ENCODE measurements around the gene CDKAL1.

CDKAL1 gene

DNA sequence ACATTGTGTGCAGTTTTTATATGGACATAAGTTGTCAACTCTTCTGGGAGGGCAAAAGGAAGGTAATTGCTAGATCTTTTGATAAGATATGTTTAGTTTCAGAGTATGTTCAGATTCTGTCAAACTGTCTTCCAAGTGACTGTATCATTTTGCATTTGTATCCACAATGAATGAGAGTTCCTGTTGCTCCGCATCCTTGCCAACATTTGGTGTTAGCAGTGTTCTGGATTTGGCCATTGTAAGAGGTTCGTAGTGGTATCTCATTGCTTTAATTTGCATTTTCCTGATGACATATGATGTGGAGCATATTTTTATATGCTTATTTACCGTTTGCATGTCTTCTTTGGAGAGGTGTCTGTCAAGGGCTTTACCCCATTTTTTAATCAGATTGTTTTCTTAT lies 150.2 kb downstream of the CDKAL1 start:
- no peak for DNase-seq

DNA sequence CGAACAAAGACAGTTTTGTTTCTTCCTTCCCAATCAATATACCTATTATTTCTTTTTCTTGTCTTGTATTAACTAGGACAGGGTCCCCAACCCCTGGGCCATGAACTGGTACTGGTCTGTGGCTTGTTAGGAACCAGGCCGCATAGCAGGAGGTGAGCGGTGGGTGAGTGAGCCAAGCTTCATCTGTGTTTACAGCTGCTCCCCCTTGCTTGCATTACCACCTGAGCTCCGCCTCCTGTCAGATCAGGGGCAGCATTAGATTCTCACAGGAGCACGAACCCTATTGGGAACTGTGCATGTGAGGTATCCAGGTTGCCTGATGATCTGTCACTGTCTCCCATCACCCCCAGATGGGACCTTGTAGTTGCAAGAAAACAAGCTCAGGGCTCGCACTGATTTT lies 151.9 kb downstream of the CDKAL1 start:
- no peak for DNase-seq

DNA sequence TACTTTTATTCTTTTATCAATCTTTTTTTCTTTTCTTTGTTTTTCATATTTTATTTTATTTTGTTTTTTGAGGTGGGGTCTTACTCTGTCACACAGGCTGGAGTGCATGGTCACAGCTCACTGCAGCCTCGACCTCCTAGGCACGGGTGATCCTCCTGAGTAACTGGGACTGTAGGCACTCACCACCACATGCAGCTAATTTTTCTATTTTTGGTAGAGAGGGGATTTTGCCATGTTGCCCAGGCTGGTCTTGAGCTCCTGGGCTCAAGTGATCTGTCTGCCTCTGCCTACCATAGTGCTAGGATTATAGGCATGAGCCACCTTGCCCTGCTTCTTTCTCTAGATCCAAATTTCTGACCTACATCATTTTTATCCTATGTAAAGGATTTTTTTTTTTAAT lies 153.2 kb downstream of the CDKAL1 start:
- DNase-seq = no peak

DNA sequence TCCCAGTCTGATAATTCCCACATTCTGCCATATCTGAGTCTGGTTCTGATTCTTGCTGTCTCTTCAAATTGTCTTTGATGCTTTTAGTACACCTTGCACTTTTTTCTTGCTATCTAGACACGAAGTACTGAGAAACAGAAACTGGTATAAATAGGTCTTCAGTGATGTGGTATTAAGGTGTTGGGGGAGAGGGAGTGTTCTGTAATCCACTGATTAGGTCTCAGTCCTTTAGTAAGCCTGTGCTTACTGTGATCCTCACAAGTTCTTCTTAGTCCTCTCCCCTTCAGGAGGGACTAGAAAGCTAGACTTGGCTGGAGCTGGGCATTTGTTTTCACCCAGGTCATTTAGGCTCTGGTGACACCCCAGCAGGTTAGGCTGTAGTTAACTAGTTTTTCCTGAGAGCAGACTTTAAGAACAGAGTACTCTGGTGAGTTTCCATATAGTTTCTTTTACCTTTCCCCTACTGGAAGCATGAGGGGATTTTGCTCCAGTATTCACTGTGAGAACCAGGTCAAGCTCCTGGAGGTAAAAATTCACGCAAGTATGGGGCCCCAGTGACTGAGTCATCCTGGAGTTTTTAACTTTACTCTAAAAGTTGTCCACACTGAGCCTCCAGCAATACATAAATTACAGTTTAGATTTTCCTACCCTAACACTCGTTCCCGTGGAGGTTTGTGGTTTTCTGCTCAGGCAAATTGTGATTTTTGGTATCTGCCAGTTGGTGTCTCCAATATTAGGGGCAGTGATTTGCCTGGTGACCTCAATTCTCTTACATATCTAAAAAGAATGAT lies 154.6 kb downstream of the CDKAL1 start:
- DNase-seq = no peak

DNA sequence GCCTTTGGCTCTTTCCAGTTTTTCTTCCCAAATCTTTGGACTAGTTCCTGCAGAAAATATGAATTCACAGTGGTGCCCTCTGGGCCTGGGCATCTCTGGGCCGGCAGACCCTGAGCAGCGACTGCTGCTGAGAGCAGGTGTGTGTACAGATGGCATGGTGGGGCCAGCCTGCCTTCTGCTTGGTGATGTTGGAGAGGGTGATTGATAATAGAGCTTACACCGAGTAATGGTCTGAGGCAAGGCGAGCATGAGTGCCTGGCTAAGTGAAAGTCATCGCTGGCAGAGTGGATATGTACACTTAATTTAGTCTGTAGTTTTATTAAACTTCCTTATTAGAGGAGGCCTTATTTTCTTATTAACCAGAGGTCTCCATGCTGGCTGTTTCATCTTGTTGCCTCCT lies 156.9 kb downstream of the CDKAL1 start:
- no peak for DNase-seq

DNA sequence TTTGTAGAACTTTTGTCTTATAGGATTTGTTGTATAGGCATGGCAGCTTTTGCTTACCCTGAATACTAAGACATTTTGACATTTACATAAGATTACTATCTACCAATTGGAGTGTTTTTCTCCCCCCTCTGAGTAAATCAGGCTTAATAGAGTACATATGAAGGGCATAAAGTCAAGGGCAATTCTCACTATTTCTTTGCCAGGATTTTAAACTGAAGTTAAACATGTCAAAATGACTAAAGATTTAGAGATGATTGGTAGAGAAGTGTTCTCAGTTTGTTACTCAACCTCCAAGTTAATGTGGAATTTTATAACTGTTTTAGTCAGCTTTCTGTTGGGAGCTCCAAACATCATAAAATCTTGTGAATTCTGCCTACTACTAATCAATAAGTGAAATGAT lies 157.8 kb downstream of the CDKAL1 start:
- DNase-seq = no peak

DNA sequence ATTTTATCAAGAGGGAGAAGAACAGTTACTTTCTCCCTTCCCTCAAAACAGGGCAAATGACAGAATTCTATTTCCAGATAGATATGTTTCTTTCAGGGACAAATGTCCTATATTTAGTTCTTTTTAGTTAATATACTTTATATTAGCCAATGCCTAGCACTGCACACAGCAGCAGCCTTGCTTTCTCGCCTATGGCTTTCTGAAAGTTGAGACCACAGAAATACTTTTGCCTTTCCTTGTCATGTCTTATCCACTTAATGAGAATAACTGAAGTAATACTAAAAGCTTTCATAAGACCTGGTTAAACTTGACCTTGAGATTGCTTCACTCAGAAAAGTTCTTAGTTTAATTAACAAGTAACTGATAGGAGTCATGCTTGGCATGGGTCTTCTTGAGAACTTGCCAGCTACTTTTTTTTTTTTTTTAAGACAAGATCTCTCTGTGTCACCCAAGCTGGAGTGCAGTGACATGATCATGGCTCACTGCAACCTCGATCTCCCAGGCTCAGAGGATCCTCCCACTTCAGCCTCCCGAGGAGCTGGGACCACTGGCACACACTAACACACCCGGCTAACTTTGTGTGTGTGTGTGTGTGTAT lies 159.3 kb downstream of the CDKAL1 start:
- no peak for DNase-seq

DNA sequence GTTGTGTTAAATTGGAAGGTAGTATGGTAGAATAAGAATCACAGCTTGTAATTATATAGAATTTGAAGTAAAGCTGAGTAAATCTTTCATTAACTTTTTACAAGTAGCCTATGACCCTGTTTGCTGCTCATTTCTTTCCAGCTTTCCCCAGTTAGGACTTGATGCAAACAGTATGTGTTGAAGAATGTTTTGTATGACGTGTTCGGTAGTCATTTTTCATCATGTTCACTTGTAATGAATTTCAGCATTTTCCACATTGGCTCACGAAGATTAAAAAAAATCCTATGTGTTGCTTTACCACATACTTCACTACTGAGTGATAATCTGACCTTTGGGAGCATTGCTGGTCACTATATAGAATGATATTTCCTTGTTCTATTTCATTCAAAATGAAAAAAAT lies 162.4 kb downstream of the CDKAL1 start:
- no peak for DNase-seq

DNA sequence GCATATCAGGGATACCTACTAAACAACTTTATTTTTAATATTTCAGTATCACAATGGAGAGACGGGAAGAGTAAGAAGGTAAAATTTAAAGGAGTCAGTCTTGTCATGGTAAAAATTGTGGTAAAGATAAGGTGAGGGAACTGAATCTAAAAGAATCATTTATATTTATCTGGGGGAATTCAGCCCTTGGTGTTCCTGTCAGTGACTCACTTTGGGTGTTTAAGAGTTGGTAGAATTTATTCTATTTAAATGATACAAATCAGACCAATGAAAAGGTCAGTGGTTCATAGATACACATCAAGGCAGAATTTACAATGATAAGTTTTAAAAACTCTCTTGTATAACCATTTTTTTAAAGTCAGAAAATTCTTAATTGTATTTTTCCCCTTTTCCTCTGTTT lies 164.4 kb downstream of the CDKAL1 start:
- no peak for DNase-seq

DNA sequence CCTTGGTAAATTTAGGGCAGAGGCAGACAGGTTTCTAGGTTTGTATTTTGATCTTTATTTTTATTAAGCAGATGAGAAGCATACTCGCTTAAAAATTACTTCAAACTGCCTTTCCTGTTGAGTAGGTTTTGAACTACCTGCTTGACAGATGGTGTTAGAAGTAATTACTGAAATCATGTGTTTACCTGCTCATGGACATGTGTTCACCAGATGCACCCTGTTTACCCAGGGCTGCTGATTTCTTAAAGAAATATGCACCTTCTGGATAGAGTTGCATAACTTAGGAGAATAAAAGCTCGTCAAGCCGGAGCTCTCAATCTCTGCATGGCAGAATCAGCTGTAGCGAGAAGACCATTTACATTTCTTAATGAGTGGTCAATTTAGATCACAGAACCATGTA lies 165.1 kb downstream of the CDKAL1 start:
- no peak for DNase-seq

DNA sequence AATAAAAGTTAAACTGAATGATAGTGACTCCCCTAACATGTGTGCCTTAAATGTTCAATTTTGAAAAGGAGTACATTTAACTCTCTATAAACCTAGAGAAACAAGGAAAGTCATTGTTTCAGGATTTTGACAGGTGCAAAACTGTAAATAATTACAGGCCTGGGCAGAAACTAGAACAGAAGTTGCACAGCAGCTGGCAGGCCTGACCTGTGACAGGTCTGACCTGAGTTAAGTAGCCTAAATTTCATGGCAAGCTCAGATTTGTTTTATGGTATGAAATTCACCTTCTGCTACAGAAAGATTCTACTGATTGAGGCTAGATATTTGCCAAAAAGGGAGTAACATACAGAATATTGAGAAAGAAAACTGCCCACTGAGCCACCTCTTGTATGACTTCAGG lies 166.1 kb downstream of the CDKAL1 start:
- DNase-seq = no peak

DNA sequence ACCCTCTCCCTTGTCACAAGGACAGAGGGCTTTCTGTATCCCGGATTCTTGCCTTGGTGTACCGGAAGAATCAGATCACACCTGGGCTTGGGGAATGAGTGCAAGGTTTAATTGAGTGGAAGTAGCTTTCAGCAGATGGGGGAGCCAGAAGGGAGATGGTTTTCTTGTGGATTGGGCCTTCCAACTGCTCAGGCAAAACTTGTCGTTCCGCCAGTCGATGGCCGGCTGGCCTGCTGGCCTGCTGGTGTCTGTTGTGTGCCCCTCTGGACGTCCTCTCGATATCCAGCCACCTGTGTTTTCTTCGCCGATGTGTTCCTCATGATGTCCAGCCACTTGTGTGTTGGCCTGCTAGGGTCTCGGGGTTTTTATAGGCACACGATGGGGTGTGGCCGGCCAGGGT lies 168.1 kb downstream of the CDKAL1 start:
- DNase-seq = no peak

DNA sequence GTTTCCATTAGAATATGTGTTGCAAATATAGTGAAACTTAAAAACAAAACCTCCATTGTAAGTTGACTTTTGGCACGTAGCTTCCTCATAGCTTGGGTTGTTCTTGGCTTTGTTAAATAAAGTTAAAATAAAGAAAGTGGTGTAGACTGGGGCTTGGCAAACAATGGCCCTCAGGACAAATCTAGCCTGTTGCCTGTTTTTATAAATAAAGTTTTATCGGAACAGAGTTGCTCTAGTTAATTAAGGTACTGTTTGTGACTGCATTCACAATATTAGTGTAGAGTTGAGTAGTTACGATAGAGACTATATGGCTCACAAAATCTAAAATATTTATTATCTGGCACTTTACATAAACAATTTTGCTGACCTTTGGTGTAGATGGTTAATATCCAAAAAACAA lies 168.8 kb downstream of the CDKAL1 start:
- DNase-seq = no peak

DNA sequence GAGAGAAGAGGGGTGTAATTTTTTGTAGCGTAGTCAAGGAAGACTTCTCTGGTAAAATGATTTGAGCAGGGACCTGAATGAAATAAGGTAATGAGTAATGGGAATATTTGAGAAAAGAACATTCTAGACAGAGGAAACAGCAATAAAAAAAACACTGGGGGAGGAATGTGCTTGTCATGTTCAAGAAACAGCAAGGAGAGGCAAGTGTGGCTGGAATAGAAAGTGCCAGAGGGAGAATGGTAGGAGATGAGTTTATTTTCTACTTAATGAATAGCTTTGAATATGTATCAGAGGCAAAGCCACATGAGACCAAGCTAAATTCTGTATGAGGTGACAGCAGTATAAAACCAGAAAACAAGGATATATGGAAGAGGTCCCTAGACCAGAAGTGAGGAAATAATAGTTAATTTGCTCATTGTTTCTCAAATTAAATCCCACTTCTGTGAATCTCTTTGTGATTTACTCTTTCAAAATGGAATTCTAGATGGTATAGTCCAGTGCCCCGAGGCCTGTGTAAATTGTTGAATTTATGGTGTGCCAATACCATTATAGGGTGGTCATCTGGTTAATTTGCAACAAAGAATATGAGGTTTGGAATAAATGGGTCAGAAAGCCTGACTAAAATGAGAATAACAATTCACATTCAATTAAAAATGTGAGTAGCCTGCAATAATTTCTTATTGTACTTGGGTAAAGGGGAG lies 170.2 kb downstream of the CDKAL1 start:
- no peak for DNase-seq

DNA sequence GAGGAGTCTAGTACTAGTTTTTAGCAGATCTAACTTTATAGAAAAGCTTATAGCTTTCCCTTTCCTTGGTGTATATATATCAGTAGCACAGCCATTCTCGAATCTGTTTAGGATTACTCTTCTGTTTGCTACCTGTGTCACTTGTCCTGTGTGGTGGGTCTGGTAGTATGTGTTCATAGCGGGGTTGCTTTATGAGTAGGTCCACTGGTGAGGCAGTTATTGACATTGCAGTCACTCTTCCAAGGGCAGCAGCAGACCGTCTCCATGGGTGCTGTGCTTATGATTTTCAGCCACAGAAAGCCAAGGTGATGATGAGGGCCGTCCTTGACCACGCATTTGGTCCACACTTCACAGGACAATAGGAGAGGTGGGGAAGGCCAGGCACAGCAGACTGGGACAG lies 171.5 kb downstream of the CDKAL1 start:
- no peak for DNase-seq

DNA sequence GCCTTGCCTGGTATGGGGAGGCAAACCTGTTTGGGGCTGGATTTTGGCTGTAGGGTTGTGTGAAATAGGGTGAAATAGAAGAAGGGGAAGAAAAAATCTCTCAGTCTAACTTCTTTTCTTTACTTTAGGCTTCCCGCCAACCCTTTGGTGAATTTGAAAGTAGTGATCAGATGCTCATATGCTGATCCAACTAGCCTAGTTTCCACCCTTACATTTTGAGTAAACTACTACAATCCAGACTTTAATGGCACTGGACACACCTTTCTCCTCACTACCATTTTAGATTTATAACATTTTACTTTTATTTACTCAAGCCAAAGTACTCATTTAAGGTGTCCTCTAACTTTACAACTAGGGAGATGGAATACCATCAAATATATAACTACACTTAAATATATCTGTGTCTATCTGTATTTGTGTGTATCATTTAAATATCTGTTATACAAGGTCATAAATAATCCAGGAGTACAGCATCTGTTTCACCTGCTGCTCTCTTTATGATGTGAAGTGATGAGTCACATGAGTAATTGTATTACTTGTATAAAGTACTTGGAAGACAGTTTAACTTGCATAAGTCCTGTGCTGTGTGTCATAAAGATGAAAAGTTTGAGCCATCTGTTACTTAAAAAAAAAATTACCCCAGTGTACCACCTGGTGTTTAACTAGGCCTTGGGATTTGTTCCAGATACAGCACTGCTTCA lies 172.1 kb downstream of the CDKAL1 start:
- no peak for DNase-seq

DNA sequence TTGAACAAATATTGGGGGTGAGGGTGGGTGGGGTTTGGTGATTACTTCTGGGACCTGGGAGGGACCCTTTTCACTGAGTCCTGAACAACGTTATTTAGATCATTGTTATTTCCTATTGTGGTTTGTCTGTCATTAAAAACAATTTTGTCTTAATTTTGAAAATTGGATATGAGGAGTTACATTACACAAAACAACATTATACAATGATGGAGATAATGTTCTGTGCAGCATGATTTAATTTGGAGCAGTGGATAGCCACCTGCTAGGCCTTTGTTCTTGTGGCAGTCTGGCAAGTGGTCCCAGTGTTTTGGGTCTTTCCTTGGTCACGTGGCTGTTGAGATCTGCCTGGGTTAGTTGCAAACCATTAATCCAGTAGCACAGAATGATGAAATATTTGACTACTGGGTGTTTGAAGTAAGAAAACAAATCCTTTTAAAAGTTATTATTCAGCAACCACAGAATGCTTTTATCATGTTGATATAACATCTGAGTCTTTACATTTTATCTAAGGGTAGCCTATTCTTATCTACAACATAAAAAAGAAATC lies 172.8 kb downstream of the CDKAL1 start:
- DNase-seq = no peak

DNA sequence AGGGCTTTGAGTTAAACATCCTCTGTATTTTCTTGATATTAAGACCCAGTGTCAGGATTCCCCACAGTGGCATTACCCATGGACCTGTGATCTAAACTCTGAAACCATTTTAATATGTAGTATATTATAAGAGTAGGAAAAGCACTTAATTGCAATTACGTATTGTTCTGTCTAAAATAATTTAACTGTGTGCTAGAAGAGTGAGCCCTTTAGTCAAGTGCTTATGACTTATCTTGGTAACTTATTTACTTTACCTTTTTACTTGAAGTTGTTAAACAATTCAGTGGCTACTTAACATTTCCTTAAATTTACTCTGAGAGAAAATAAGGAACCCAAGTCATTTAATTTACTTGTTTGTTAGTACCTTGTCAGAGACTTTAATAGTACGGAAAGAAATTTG lies 173.6 kb downstream of the CDKAL1 start:
- no peak for DNase-seq

DNA sequence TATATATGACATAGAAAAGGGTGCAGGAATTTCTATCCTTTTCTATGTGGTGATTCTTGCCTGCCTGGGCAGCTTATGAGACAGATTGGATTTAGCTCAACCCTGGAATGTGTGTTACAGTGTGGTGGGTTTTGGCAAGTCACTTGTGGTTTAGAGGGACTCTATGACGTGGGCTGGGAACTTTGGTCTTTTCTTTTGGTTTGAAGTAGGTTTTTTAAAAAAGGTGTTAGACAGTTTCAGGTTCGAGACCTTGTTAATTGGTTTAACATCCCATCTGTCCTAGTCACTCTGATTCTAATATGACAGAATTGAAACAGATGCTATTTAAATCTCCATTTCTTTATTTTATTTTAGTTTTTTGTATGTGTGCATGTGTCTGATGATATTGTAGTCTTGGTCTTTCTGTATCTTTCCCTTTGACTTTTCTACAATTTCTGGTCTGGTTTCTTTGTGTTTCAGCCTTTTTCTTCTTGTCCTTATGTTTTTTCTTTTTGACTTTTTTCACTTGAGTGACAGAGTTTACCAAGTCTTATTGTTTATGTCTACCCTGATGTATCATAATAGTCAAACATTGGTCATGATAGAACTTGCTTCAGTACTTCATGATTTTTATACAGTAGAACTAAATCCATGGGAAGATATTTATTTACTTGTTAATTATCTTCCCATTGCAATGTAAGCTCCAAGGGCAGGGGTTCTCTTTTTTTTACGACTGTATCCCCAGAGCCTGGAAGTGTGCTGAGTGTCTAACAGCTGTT lies 174.3 kb downstream of the CDKAL1 start:
- no peak for DNase-seq

DNA sequence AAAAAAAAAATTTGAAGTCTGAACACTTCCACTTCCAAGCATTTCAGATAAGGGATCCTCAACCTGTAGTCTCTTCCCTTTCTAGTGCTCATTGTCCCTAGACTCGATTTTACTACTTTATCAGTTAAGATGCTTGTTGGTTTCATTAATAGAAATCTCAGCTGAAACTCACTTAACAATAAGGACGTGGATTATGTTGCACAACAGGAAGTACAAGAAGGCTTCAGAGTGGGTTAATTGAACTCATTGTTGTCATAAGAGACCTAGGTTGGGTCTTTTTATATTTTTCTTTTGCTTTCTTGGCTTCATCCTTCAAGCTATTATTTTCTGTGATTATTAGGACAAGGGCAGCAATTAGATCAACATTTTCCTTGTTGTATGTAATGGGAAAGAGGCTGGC lies 175.2 kb downstream of the CDKAL1 start:
- DNase-seq = no peak

DNA sequence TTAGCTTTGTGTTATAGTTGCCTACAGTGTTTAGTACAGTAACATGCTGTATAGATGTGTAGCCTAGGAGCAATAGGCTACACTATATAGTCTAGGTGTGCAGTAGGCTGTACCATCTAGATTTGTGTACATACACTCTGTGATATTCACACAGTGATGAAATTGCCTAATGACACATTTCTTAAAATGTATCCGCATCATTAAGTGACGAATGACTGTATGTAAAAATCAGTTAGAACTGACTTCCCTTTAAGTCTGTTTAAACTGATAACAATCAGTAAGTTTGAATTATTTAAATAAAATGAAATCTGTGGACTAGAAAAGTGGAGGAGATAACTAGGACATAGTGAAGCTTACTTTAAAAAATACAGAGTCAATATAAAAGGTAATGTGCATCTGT lies 176.1 kb downstream of the CDKAL1 start:
- DNase-seq = no peak

DNA sequence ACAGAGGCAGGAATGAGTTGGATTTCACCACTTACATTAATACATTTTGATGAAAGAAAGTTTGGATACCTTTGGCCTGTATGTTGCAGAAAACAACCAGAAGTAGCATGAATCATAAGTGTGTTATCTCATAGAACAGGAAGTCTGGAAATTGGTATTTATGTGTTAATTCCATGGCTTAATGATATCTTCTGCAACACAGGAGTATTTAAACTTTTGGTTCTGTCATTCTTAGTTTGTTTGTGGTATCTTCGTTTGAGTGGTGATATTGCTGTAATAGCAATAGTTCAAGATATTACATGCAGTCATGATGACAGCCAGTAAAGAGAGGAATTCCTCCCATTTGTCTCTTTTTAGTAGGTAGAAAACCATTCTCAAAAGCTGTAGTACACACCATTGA lies 177.3 kb downstream of the CDKAL1 start:
- DNase-seq = no peak

DNA sequence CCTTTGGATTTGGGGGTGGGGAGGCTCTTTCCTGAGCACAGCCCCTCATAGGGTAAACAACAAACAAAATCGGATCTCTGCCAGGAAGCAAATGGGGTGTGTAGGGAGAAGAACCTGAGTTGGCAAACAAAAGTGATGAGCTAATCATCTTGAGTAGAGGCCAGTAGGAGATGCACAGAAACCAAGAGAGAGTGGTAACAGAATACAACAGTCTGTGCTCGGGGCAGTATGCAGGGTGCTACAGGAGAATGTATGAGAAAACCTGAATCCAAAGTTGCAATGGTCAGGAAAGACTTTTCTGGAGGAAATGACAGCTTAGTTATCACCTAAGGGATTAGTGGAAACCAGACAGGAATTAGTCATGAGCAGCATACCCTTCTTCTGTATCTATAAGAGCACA lies 177.8 kb downstream of the CDKAL1 start:
- DNase-seq = no peak

All from activated CD4-positive, alpha-beta T cell treated with anti-CD3 and anti-CD28 coated beads, Interleukin-2, amount 50 U/mL, for 4 hours (primary cell).